ENCODE results near the gene POLA2. TPM values are rescaled to one million over a fixed set of nuclear protein-coding genes. Genes with fewer than 3 reads are reported as not detected.
A peak's percentile ranks its signal among the peaks of the same experiment; 100 is the strongest.
"Not testable (repeated sequence)": the region's sequence is repeated elsewhere in the genome, so short reads cannot be mapped to it uniquely, and the experiment has no call there.

POLA2 gene
- 3.2 and 4.5 TPM in 2 replicates for total RNA-seq
- polyA plus RNA-seq (2012), result 9.6 TPM

- peak; percentile 97 for DNase-seq (ENCODE audit: low read depth)
Observed at GRCh38 chr11:65261591-65262380, at the start of gene POLA2. Gene POLA2, plus strand, starts transcription at chr11:65261962. Its CDS starts 331 bp downstream, at chr11:65262293.

GRCh38 chr11:65212226-65212801 lies 49.4 kb upstream of the POLA2 start:
- no peak for DNase-seq (ENCODE audit: low read depth)

- no peak for DNase-seq (ENCODE audit: low read depth)
Observed at GRCh38 chr11:65213322-65214211, 48.2 kb upstream of the POLA2 start.

- DNase-seq (ENCODE audit: low read depth), result no peak
Observed at GRCh38 chr11:65214212-65214845, 47.4 kb upstream of the POLA2 start.

GRCh38 chr11:65215441-65216076 lies 46.2 kb upstream of the POLA2 start:
- DNase-seq (ENCODE audit: low read depth), result no peak

- DNase-seq (ENCODE audit: low read depth), result no peak
Observed at GRCh38 chr11:65216830-65217229, 44.9 kb upstream of the POLA2 start.

- no peak for DNase-seq (ENCODE audit: low read depth)
Observed at GRCh38 chr11:65217441-65218423, 44.0 kb upstream of the POLA2 start.

- DNase-seq (ENCODE audit: low read depth), result no peak
Observed at GRCh38 chr11:65218446-65218845, 43.3 kb upstream of the POLA2 start.

- DNase-seq (ENCODE audit: low read depth), result no peak
Observed at GRCh38 chr11:65219930-65220213, 41.9 kb upstream of the POLA2 start.

- DNase-seq (ENCODE audit: low read depth), result no peak
Observed at GRCh38 chr11:65221026-65221425, 40.7 kb upstream of the POLA2 start.

- no peak for DNase-seq (ENCODE audit: low read depth)
Observed at GRCh38 chr11:65223011-65223410, 38.8 kb upstream of the POLA2 start.

- peak; percentile 23 for DNase-seq (ENCODE audit: low read depth)
Observed at GRCh38 chr11:65224930-65225278, 36.9 kb upstream of the POLA2 start.

GRCh38 chr11:65225279-65226102 lies 36.3 kb upstream of the POLA2 start:
- DNase-seq (ENCODE audit: low read depth), result peak; percentile 48

GRCh38 chr11:65226103-65226442 lies 35.7 kb upstream of the POLA2 start:
- DNase-seq (ENCODE audit: low read depth), result no peak

- DNase-seq (ENCODE audit: low read depth), result no peak
Observed at GRCh38 chr11:65227879-65228278, 33.9 kb upstream of the POLA2 start.

GRCh38 chr11:65236194-65237059 lies 25.3 kb upstream of the POLA2 start:
- DNase-seq (ENCODE audit: low read depth), result no peak

- DNase-seq (ENCODE audit: low read depth), result not testable (repeated sequence)
Observed at GRCh38 chr11:65238302-65238701, 23.5 kb upstream of the POLA2 start.

- DNase-seq (ENCODE audit: low read depth), result no peak
Observed at GRCh38 chr11:65241134-65241533, 20.6 kb upstream of the POLA2 start.

Data from myocyte (in vitro differentiated cells).